ENCODE results near the gene OBSL1.

OBSL1 gene

DNA sequence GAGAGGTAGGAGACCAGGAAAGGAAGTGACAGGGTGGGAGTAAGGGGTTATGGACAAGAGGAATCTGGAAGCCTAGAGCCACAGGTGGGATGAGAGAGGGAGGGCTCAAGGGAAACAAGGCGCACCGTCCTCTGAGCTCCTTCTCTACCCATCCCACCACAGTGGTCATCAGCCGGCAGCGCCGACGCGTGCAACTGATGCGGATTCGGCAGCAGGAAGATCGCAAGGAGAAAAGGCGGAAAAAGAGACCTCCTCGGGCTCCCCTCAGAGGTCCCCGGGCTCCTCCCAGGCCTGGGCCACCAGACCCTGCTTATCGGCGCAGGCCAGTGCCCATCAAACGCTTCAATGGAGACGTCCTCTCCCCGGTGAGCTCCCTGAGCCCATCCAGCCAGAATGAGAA is 22.3 kb downstream of the OBSL1 start:
- DNase-seq (ENCODE audit: low spot score), result no peak

DNA sequence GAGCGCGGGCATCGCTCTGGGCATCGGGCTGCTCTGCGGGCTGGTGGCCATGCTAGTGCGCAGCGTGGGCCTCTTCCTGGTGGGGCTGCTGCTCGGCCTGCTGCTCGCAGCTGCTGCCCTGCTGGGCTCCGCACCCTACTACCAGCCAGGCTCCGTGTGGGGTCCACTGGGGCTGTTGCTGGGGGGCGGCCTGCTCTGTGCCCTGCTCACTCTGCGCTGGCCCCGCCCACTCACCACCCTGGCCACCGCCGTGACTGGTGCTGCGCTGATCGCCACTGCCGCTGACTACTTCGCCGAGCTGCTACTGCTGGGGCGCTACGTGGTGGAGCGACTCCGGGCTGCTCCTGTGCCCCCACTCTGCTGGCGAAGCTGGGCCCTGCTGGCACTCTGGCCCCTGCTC is 23.7 kb downstream of the OBSL1 start:
- no peak for DNase-seq (ENCODE audit: low spot score)

DNA sequence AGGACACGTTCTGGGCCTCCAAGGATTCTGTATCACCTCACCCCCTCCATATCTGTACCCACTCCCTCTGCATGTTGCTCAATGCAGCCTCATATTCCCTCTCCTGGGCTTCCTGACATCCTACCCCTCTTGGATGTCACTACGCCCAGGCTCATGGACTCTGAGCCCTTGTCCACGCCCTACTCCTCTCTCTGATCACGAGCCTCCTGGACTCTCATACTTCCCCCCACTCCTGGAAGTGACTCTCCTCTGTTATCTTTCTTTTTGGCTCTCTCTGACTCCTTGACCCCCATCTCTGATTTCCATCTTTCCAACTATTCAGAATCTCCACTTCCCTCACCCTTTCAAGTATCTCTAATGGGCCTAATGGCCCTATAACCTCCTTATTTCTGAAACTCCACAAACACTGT is 25.4 kb downstream of the OBSL1 start:
- DNase-seq (ENCODE audit: low spot score), result no peak

DNA sequence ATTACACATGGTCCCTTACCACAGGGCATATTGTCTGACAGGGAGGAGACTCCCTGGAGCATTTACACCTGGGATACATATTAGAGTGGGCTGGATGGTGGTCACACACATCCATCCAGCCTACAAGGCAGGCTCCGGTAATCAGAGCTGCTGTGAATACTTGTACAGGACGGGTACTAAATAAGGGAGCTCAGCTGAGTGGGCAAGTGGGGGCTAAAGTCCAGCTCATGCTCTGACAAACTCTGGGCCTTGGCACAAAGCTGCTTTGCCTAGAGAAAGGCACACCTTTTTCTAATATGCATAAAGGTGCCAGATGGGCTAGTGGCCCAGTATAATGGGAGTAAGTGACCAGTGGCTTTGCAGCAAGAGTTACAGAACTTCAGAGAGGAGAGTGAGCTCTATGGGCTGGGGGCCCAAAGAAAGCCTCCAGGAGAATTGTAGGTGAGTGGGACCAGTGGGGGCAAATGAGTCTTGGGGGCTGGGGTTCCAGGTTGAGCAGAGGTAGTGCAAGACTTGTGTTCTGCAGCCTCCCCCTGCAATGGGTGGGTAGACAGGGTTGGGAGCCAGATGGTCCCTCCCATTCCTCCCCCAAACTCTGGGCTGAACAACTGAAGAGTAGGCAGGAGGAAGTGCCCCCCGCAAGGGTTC is 25.9 kb downstream of the OBSL1 start:
- DNase-seq (ENCODE audit: low spot score), result no peak

DNA sequence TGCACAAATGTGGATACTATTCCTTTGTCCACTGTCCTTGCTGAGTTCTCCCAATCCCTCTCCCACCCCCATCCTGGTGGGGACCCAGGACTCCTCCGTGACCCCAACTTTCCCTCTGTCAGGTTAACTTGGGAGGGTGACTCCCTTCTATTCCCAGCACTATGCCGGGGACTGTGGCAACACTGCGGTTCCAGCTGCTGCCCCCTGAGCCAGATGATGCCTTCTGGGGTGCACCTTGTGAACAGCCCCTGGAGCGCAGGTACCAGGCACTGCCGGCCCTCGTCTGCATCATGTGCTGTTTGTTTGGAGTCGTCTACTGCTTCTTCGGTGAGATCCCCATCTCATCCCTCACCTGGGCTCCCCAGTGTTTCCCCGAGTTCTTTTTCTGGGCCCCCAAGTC is 26.8 kb downstream of the OBSL1 start:
- DNase-seq (ENCODE audit: low spot score), result no peak

DNA sequence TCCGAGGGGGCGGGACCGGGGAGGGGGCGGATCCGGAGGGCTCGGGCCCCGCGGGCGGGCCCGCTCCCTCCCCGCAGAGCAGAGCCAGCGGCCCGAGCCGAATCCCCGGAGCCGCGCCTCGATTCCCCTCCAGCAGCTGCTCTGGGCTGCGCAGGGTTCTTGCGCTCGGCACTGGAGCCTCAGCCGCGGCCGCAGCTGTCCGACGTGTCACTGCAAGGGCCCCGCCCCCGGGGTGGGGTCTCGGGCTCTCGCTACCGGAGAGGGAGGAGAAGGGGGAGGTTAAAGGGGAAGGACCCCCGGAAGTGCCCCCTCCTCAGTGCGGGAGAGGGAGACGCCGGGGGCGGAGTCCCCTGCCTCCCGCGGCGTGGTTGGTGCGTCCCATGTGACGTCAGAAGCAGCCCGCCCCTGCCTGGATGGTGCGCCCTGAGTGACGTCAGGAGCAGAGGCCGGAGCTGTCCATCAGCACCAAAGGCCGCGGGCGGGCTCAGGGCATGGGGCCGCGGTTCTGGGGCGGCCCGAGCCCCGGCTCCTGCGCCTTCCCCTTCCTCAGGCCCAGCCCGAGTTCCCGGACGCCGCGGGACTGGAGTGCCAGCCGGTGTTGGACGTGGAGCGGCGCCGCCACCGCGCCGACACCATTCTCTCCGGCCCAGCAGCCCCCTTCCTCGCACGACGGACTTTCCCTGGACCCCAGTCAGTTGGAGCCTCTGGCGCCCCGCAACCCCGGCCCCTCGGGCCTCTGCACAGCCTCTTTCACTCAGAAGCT is 27.6 kb downstream of the OBSL1 start, which contains the start of the genes CHPF and TMEM198:
Gene CHPF (minus strand): TSS at position 214 of the 763 bp plus-strand sequence. CDS start 271 bp downstream, outside the sequence.
Gene TMEM198 (plus strand): TSS at position 433 of the 763 bp plus-strand sequence. CDS start 700 bp downstream, outside the sequence.
- DNase-seq (ENCODE audit: low spot score), result peak; percentile 96

DNA sequence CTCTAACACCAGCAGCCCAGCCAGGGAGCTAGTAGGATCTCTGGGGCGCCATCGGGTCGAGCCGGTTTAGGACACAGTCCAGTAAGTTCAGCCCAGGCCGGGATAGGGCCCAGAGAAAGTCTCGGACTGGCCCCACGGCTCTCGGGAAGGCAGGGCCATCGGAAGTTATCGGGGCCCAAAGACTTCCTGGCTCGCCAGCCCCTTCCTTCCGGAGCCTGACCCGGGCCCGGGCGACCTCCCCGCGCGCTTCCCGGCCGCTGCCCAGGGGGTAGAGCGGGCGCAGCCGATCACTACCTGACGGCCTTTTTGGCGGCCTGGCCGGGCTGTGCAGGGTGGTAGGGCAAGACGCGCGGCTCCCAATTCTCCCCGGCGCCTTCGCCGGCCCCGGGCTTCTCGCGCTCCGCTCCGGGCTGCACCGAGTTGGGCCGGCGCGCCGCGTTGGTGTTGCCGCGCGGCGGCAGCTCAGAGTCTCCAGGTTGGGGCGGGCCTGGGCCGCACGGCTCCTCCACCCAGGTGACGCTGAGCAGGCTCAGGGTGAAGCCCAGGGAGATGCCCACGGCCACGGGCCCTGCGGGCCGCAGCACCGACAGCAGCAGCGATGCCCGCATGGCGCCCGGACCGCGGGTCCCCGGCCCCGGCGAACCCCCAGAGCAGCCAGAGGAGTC is 28.3 kb downstream of the OBSL1 start:
- no peak for DNase-seq (ENCODE audit: low spot score)

DNA sequence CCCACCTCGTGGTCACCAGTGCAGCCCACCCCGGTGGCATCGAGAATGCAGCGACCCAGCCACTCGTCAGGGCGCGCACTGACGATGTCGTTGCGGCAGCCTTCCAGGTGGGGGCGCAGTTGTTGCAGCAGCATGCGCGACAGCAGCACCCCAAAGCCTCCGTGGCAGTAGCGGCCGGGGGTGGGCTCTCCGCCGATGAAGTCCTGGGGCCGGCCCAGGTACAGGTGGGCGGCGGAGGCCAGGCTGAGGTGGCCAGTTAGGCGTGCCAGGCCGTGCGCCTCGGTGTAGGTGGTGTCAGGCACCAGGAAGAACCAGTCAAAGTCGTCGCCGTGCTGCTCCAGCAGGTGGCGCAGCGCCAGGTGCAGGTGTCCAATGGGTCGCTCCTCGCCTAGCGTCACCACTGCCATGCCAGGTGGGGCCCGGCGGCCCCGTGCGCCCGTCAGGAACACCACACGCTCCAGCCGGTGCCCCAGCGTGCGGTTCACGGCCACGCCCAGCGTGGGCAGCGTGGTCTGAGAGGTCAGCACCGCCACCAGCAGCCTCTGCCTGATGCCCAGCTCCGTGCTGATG is 29.6 kb downstream of the OBSL1 start:
- peak; percentile 86 for DNase-seq (ENCODE audit: low spot score)

DNA sequence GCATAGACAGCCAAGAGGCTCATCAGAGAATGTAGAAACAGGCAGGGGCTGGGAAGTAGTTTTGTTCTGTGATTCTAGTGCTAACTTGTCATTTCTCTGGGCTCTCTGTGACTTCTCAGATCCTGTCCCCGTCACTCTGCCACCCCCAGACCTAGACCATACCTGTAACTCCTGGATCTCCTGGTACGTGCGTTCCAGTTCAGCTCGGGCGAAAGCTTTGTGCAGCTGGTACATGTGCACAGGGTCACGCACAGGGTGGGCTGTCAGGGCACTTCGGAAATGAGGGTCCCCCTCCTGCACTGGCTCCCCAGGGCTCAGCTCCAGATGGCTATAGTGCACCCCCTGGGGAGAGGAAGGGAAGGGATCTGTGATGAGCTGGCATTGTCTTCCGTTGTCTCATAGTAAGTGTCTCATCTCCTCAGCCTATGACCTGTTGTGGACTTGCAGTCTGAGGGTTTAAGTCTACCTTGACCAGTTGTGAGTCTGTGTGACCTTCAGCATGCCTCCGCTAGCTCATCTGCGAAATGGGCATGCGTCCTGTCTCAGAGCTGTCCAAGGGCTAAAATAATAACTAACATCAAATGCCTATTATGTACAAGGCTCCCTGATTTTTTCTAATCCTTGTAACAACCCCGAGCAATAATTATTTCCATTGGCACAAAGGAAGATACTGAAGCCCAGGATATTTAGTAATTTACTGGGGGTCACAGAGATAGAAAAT is 30.4 kb downstream of the OBSL1 start:
- DNase-seq (ENCODE audit: low spot score), result no peak

DNA sequence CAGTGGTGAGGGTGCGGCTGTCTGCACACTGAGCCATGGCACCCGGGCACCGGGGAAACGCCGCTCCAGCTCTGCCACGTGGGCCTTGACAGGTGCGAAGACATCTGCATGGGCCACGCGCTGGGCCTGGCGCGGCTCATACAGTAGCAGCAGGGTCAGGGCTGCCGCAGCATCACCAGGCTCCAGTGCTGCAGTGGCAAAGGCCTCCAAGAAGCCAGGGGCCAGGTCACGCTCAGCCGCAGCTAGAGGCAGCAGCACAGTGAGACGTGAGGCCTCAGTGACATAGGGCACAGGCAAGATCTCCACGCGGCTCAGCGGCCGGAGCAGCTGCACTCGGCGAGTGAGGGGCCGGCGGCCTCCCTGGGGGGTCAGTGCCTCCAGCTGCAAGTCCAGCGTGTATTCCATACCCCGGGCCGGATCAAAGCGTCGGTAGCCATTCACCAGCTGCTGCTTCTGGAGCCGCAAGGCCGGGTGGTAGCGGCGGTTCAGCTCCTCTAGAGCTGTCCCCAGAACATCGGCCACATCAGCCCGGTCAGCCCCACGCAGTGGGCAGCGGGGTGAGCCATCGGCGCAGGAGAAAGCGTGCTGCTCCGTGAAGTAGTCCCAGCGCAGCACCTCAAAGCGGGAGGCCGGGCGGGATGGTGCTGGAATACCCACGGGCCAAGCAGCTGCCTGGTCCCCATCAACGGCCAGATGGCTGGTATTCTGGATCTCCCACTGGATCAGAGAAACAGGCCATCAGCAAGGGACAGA is 31.2 kb downstream of the OBSL1 start:
- DNase-seq (ENCODE audit: low spot score), result no peak

DNA sequence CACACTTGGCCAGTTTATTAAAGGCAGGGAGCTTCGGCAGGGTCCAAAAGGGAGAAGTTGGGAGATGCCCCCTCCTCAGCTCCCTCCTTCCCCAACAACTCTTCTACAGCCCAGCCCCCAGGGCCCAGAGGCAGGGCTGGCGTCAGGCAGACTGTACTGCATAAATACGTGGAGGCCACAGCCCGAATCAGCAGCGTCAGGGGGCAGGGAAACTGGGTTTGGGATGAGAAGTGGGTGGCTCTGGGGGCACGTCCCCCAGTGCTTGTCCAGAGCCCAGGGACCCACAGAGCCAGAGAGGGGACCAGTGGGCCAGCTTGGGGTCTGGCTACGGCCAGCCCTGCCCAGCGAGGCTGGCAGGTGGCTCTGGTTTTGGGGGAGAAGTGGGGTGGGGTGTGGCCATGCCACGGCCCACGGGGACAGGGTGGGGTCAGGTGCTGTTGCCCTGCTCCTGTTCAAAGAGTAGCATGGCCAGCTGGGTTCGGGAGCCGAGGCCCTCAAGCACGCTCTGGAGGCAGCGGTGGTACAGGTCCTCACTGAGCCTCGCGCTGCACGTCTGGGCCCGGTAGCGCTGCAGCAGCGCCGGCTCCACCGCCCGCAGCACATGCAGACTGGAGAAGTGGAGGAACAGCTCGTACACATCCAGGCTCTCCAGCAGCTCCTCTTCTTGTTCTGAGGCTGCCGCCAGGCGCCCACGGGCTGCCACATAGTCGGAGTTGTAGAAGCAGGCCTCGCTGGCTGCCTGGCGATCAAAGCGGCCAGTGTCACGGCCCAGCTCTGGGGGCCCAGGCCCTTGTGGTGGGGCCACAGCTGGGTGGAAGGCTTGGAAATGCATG is 32.2 kb downstream of the OBSL1 start:
- no peak for DNase-seq (ENCODE audit: low spot score)

DNA sequence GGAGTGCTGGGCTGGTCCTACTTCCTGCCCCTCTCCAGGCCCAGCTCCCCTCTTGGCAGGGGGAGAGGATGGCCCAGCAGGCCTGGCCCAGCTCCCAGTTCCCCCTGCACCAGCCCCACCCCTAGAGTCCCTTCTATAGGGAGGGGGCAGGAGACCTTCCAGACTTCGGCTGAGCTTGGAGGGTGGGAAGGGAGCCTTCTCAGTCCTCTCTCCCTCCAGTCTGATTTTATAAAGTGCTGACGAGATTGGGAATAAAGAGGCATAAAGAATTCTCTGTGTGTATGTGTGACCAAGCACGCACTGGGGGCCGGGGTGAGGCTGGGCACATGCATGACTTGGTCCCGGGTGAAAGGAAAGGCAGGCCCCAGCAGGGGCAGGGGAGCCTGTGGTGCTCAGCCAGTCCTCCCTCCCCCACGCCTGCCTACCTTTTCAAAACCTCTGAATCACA is 32.8 kb downstream of the OBSL1 start:
- no peak for DNase-seq (ENCODE audit: low spot score)

DNA sequence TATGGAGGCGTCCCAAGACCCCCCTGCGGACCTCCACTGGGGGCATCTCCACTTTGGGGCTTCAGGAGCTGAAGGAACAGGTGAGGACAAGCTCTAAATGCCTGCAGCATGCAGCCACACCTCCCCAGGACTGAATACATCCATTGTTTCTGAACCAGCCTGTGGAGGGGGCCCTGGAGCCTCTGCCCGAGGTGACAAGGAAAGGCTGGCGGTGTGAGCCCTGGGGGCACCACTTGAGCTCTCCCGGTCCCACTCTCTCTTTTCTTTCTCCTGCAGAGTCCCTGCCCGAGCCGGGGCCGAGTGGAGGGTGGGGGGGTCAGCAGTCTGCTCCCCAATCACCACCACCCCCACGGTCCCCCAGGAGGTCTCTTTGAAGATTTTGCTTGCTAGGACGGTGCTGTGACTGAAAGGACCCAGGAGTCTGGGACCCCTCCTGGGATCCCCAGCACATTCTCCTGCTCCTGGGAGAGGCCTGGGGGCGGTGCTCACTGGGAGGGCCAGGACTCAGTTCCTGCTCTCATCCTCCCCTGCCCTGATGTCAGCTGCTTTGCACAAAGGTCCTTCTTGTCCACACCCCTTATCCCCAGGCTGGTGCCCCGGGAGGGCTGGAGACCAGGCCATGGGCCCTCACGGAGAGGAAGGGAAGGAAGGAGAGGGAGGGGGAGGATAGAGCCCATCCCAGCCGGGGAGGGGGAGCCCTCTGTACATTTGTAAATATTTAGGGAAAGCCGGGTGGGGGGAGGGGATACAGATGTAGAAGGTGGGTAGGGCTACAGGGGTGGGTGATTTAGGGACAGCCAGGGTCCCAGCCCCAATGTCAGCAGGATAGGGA is 33.5 kb downstream of the OBSL1 start:
- DNase-seq (ENCODE audit: low spot score), result no peak

DNA sequence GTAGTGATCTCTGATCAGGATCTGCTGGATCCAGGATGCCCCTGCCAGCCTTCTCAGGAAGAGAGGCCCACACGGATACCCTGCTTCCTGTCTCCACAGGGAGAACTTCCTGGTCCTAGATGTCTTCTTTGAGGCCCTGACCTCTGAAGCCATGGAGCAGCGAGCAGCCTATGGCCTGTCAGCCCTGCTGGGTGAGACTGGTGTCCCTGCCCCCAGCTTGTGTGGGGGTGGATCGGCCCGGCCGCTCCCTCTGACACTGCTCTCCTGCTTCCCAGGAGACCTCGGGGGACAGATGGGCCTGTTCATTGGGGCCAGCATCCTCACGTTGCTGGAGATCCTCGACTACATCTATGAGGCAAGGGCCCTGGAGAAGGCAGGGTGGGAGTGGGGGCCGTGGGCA is 34.4 kb downstream of the OBSL1 start:
- no peak for DNase-seq (ENCODE audit: low spot score)

DNA sequence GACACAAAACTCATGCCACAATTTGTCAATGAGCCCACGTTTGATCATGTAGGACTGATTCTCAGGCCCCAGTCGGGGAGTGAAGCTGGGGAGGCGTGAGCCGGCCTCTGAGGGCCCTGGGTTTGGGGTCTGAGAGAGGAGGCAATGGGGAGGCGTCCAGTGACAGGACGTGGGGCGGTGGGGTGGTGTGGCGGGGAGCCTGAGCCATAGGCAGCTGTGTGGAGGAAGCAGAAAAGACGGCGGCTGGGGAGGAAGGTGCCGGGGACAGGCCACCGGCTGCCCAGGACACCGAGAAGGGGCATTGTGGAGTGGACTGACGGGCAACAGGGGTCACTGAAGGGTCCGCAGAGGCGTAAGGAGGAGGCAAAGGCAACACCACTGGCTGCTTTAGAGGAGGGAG is 34.9 kb downstream of the OBSL1 start:
- no peak for DNase-seq (ENCODE audit: low spot score)

DNA sequence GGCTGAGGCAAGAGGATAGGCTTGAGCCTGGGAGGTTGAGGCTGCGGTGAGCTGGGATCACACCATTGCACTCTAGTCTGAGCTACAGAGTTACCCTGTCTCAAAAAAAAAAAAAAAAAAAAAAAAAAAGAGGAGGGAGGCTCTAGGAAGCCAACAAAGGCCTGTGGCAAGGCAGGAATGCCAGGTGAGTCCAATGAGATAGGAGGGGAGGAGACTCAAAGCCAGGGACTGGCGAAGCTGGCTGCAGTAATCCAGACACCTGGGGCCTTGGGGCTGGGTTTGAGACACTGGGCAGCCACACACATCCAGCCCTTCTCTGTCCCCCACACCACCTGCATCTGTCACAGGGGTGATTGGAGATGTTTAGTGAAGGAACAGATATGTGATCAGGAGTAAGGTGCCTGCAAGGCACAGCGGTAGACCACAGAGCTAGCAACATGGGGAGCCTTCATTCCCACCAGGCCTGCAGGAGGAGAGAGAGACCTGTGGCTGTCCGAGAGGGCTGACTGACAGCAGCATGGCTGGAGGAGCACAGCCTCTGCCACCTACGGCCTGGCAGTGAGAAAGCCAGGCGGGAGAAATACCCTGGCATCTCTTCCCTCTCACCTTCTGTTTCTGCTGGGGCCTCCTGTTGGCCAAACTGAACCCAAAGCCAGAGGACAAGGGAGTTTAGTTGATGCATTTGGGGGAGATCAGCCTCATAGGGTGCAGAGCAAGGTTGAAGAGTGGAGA is 37.2 kb downstream of the OBSL1 start:
- DNase-seq (ENCODE audit: low spot score), result peak; percentile 78

DNA sequence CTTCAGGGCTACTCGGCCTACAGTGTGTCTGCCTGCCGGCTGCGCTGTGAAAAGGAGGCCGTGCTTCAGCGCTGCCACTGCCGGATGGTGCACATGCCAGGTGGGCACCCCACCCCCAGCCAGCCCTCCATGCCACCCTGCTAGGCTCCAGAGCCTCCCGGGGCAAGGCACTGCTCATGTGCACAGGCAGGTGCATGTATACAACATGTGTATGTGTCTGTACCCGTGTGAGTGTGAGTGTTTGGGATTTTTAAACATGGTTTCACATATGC is 39.0 kb downstream of the OBSL1 start:
- no peak for DNase-seq (ENCODE audit: low spot score)

DNA sequence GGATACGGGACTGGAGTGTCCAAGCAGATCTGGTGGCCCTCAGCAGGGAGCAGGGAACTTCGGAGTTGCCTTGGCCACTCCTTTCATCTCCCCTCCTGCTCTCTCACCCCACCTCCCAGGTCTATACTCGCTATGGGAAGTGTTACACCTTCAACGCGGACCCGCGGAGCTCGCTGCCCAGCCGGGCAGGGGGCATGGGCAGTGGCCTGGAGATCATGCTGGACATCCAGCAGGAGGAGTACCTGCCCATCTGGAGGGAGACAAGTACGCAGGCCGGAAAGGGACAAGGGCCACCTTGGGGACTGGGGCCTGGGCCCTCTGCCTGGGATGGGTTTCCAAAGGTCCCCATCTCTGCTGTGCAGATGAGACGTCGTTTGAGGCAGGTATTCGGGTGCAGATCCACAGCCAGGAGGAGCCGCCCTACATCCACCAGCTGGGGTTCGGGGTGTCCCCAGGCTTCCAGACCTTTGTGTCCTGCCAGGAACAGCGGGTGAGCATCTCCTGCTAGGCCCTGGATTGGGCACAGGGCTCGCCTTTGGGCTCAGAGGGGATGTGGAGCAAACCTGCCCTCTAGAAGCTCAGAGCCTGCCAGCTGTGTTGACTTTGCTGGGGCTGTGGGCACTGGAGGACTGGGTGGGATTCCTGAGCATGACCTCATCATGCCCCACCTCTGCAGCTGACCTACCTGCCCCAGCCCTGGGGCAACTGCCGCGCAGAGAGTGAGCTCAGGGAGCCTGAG is 39.5 kb downstream of the OBSL1 start:
- no peak for DNase-seq (ENCODE audit: low spot score)

All from iPS-NIHi11 (cell line).